GM12878 (cell line): ENCODE measurements around the gene MANF. TPM values are rescaled to one million over a fixed set of nuclear protein-coding genes. Genes with fewer than 3 reads are reported as not detected.
A peak's percentile ranks its signal among the peaks of the same experiment; 100 is the strongest.

Experiments used
- BHLHE40 ChIP-seq, 2 experiments: fragments of 450-650 bp in 1 of 2; IDR thresholded peaks; 2 replicates each; pipeline ENCODE4 v1.6.1; 2011 to 2017; ENCODE audit warnings: low read depth in 2 of 2, borderline replicate concordance in 1 of 2, improper control_type of control experiment in 1 of 2, low read length in 1 of 2, mild to moderate bottlenecking in 1 of 2
- CREB1 ChIP-seq: IDR thresholded peaks from 2 replicates; pipeline ENCODE4 v1.6.1; 2012; ENCODE audit warnings: low read depth, mild to moderate bottlenecking, inconsistent platforms
- EP300 ChIP-seq, 2 experiments: fragments of 150-350 bp in 1 of 2; IDR thresholded peaks; 2 replicates each; pipeline ENCODE4 v1.6.1; 2011 to 2012; ENCODE audit warnings: low read depth in 2 of 2, low read length in 2 of 2, borderline replicate concordance in 1 of 2, improper control_type of control experiment in 1 of 2, inconsistent platforms in 1 of 2; ENCODE audit not compliant: control insufficient read depth in 1 of 2
- ETV6 ChIP-seq, 2 experiments: fragments of 450-650 bp in 1 of 2; IDR thresholded peaks in 1 of 2; conservative IDR thresholded peaks in 1 of 2; 2 replicates each; pipeline ENCODE4 v1.6.1; 2014; ENCODE audit warnings: antibody characterized with exemption in 1 of 2, borderline replicate concordance in 1 of 2, low read depth in 1 of 2, mild to moderate bottlenecking in 1 of 2, moderate library complexity in 1 of 2
- LARP7 ChIP-seq: fragments of 450-650 bp; IDR thresholded peaks from 2 replicates; pipeline ENCODE4 v1.6.1; 2017; ENCODE audit warnings: mild to moderate bottlenecking
- RBBP5 ChIP-seq: fragments of 200-600 bp; sonication (generic); conservative IDR thresholded peaks from 2 replicates; pipeline ENCODE4 v1.6.1; 2016
- RCOR1 ChIP-seq: conservative IDR thresholded peaks from 2 replicates; pipeline ENCODE4 v1.6.1; 2012; ENCODE audit warnings: low read depth, low read length, improper control_type of control experiment
- RELA ChIP-seq: fragments of 450-650 bp; IDR thresholded peaks from 2 replicates; pipeline ENCODE4 v1.8.0; 2014; ENCODE audit warnings: borderline replicate concordance; ENCODE audit not compliant: partially characterized antibody
- SMAD5 ChIP-seq: IDR thresholded peaks from 2 replicates; pipeline ENCODE4 v1.6.1; 2016; ENCODE audit warnings: antibody characterized with exemption, low read depth
- SMARCA5 ChIP-seq: fragments of 450-650 bp; IDR thresholded peaks from 2 replicates; pipeline ENCODE4 v1.6.1; 2017; ENCODE audit warnings: mild to moderate bottlenecking
- SMC3 ChIP-seq: IDR thresholded peaks from 2 replicates; pipeline ENCODE4 v1.6.1; 2011; ENCODE audit warnings: low read length, improper control_type of control experiment, borderline replicate concordance
- STAT1 ChIP-seq: fragments of 450-650 bp; conservative IDR thresholded peaks from 2 replicates; pipeline ENCODE4 v1.6.1; 2014; ENCODE audit warnings: antibody characterized with exemption, mild to moderate bottlenecking
- ZNF207 ChIP-seq: fragments of 450-650 bp; IDR thresholded peaks from 2 replicates; pipeline ENCODE4 v1.6.1; 2014; ENCODE audit warnings: antibody characterized with exemption, mild to moderate bottlenecking, borderline replicate concordance
- ZNF24 ChIP-seq: fragments of 450-650 bp; IDR thresholded peaks from 2 replicates; pipeline ENCODE4 v1.6.1; 2017; ENCODE audit warnings: antibody characterized with exemption, mild to moderate bottlenecking
- polyA plus RNA-seq, 11 experiments: library from polyadenylated mRNA; depleted of rRNA in 4 of 11; unstranded in 6 of 11; stranded (reverse) in 5 of 11; fragments of >200 nt; fragmentation: Nextera tagmentation in 4 of 11; fragmentation: Illumina TruSeq in 1 of 11; extraction: Ambion mirVana in 4 of 11; extraction: Trizol in 1 of 11; gene quantifications; 1 replicate in 1 of 11; 2 replicates in 10 of 11; pipeline versions ENCODE4 v1.2.1 to v1.2.3, GENCODE V29; 2011 to 2016; ENCODE audit warnings: inconsistent platforms in 2 of 11, missing spikeins in 2 of 11, low read depth in 1 of 11
- total RNA-seq, 4 experiments: library from RNA; depleted of rRNA in 3 of 4; stranded (reverse); fragments of >200 nt in 3 of 4; fragmentation: Illumina TruSeq in 1 of 4; extraction: Trizol in 1 of 4; gene quantifications; 2 replicates each; pipeline versions ENCODE4 v1.2.1 to v1.2.3, GENCODE V29; 2013 to 2021
- TF ChIP-seq, protein P1 (sequence below): fragments of 450-650 bp; IDR thresholded peaks from 2 replicates; pipeline ENCODE4 v1.6.1; 2017; ENCODE audit warnings: mild to moderate bottlenecking, low read depth, inconsistent platforms; ENCODE audit not compliant: poor library complexity, severe bottlenecking
- TF ChIP-seq, protein P2 (sequence below): IDR thresholded peaks from 2 replicates; pipeline ENCODE4 v1.6.1; 2011; ENCODE audit warnings: low read depth, low read length, improper control_type of control experiment, borderline replicate concordance
- TF ChIP-seq, protein P3 (sequence below): IDR thresholded peaks from 2 replicates; pipeline ENCODE4 v1.6.1; 2012; ENCODE audit warnings: low read length, inconsistent platforms
- TF ChIP-seq, protein P4 (sequence below): fragments of 450-650 bp; formaldehyde crosslinking; IDR thresholded peaks from 2 replicates; pipeline ENCODE4 v1.5.0; 2022; ENCODE audit warnings: mild to moderate bottlenecking, missing genetic modification characterization
- TF ChIP-seq, protein P5 (sequence below): fragments of 450-650 bp; formaldehyde crosslinking; IDR thresholded peaks from 2 replicates; pipeline ENCODE4 v1.4.0; 2022; ENCODE audit warnings: mild to moderate bottlenecking, moderate library complexity

Gene MANF
- total and polyA plus RNA-seq, 10 of the 15 experiments (the other 5 are each of a cell fraction or from before 2014, with no cell fraction given): 22.0 to 120 (median 82.9) TPM

DNA sequence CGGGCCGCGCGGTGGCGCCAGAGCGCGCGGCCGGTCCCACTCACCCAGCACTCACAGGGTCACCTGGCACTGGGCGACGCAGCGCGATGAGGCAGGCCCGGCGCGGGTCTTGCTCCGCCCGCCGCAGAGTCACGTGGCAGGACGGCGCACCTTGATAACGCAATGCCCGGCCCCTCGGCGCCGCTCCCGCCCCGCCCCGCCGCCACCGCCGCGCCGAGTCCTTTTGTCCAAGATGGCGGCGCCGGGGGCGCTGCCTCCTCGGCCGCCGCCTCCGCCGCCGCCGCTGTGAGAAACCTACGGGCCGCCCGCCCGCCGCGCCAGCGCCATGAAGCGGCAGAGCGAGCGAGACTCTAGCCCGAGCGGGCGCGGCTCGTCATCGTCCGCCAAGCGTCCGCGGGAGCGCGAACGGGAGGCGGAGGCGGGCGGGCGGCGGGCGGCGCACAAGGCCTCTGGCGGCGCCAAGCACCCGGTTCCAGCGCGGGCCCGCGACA, 6.0 kb downstream of the MANF start, which contains the start of gene RBM15B (continued):
- TF ChIP-seq BHLHE40 (IDR thresholded peaks at IDR 0.05; ENCODE audit: borderline replicate concordance in 1 of 2, low read depth in 2 of 2, low read length in 1 of 2) (peak; percentile 74 to 95), EP300 (IDR thresholded peaks at IDR 0.05; ENCODE audit: borderline replicate concordance in 1 of 2, control insufficient read depth in 1 of 2, low read depth in 2 of 2, low read length in 2 of 2) (0 out of 4 replicates have a peak, but pooled peaks of 1 of the 2 experiments have one; percentile 12), RELA (peak; percentile 32), STAT1 (no peak), SMC3 (peak; percentile 58; the same call in 1 of the 2 replicates), ZNF24 (no peak), RBBP5 (no peak), SMAD5 (no peak), ZNF207 (no peak; the same call in 1 of the 2 replicates), ETV6 (conservative IDR thresholded peaks at IDR 0.05 in 1 of 2, IDR thresholded peaks at IDR 0.05 in 1 of 2; ENCODE audit: borderline replicate concordance in 1 of 2, low read depth in 1 of 2) (no peak), SMARCA5 (peak; percentile 56; the same call in 1 of the 2 replicates), LARP7 (peak; percentile 69; the same call in 1 of the 2 replicates), RCOR1 (no peak), CREB1 (peak; percentile 99)
- TF ChIP-seq, protein P1, sequence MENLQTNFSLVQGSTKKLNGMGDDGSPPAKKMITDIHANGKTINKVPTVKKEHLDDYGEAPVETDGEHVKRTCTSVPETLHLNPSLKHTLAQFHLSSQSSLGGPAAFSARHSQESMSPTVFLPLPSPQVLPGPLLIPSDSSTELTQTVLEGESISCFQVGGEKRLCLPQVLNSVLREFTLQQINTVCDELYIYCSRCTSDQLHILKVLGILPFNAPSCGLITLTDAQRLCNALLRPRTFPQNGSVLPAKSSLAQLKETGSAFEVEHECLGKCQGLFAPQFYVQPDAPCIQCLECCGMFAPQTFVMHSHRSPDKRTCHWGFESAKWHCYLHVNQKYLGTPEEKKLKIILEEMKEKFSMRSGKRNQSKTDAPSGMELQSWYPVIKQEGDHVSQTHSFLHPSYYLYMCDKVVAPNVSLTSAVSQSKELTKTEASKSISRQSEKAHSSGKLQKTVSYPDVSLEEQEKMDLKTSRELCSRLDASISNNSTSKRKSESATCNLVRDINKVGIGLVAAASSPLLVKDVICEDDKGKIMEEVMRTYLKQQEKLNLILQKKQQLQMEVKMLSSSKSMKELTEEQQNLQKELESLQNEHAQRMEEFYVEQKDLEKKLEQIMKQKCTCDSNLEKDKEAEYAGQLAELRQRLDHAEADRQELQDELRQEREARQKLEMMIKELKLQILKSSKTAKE: no peak
- TF ChIP-seq, protein P2, sequence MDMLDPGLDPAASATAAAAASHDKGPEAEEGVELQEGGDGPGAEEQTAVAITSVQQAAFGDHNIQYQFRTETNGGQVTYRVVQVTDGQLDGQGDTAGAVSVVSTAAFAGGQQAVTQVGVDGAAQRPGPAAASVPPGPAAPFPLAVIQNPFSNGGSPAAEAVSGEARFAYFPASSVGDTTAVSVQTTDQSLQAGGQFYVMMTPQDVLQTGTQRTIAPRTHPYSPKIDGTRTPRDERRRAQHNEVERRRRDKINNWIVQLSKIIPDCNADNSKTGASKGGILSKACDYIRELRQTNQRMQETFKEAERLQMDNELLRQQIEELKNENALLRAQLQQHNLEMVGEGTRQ: peak; percentile 96
- TF ChIP-seq, protein P3, sequence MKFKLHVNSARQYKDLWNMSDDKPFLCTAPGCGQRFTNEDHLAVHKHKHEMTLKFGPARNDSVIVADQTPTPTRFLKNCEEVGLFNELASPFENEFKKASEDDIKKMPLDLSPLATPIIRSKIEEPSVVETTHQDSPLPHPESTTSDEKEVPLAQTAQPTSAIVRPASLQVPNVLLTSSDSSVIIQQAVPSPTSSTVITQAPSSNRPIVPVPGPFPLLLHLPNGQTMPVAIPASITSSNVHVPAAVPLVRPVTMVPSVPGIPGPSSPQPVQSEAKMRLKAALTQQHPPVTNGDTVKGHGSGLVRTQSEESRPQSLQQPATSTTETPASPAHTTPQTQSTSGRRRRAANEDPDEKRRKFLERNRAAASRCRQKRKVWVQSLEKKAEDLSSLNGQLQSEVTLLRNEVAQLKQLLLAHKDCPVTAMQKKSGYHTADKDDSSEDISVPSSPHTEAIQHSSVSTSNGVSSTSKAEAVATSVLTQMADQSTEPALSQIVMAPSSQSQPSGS: no peak
- TF ChIP-seq, protein P4, sequence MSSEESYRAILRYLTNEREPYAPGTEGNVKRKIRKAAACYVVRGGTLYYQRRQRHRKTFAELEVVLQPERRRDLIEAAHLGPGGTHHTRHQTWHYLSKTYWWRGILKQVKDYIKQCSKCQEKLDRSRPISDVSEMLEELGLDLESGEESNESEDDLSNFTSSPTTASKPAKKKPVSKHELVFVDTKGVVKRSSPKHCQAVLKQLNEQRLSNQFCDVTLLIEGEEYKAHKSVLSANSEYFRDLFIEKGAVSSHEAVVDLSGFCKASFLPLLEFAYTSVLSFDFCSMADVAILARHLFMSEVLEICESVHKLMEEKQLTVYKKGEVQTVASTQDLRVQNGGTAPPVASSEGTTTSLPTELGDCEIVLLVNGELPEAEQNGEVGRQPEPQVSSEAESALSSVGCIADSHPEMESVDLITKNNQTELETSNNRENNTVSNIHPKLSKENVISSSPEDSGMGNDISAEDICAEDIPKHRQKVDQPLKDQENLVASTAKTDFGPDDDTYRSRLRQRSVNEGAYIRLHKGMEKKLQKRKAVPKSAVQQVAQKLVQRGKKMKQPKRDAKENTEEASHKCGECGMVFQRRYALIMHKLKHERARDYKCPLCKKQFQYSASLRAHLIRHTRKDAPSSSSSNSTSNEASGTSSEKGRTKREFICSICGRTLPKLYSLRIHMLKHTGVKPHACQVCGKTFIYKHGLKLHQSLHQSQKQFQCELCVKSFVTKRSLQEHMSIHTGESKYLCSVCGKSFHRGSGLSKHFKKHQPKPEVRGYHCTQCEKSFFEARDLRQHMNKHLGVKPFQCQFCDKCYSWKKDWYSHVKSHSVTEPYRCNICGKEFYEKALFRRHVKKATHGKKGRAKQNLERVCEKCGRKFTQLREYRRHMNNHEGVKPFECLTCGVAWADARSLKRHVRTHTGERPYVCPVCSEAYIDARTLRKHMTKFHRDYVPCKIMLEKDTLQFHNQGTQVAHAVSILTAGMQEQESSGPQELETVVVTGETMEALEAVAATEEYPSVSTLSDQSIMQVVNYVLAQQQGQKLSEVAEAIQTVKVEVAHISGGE: no peak
- TF ChIP-seq, protein P5, sequence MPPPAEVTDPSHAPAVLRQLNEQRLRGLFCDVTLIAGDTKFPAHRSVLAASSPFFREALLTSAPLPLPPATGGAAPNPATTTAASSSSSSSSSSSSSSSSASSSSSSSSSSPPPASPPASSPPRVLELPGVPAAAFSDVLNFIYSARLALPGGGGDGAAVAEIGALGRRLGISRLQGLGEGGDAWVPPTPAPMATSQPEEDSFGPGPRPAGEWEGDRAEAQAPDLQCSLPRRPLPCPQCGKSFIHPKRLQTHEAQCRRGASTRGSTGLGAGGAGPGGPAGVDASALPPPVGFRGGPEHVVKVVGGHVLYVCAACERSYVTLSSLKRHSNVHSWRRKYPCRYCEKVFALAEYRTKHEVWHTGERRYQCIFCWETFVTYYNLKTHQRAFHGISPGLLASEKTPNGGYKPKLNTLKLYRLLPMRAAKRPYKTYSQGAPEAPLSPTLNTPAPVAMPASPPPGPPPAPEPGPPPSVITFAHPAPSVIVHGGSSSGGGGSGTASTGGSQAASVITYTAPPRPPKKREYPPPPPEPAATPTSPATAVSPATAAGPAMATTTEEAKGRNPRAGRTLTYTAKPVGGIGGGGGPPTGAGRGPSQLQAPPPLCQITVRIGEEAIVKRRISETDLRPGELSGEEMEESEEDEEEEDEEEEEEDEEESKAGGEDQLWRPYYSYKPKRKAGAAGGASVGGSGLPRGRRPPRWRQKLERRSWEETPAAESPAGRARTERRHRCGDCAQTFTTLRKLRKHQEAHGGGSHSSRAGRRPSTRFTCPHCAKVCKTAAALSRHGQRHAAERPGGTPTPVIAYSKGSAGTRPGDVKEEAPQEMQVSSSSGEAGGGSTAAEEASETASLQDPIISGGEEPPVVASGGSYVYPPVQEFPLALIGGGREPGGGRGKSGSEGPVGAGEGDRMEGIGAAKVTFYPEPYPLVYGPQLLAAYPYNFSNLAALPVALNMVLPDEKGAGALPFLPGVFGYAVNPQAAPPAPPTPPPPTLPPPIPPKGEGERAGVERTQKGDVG (CRISPR knock-in tag): no peak
